IPS-15b (cell line): Measurements from ENCODE around the gene AREG.

Experiments
- H3K27me3 ChIP-seq: one replicate; pipeline ENCODE4 v1.6.1; 2013; ENCODE audit warnings: low read length; ENCODE audit not compliant: control insufficient read depth, insufficient read depth
- H3K36me3 ChIP-seq: one replicate; pipeline ENCODE4 v1.6.1; 2013; ENCODE audit warnings: low read length; ENCODE audit not compliant: control insufficient read depth, insufficient read depth
- H3K4me1 ChIP-seq: one replicate; pipeline ENCODE4 v1.6.1; 2013; ENCODE audit warnings: mild to moderate bottlenecking, low read length; ENCODE audit not compliant: control insufficient read depth, insufficient read depth
- H3K4me3 ChIP-seq: one replicate; pipeline ENCODE4 v1.5.1; 2013; ENCODE audit warnings: low read depth, low read length
- H3K9ac ChIP-seq: one replicate; pipeline ENCODE4 v1.6.1; 2013; ENCODE audit warnings: low read depth, mild to moderate bottlenecking, low read length
- H3K9me3 ChIP-seq: one replicate; pipeline ENCODE4 v1.6.1; 2013; ENCODE audit warnings: mild to moderate bottlenecking, low read length; ENCODE audit not compliant: control insufficient read depth, insufficient read depth

AREG gene

DNA sequence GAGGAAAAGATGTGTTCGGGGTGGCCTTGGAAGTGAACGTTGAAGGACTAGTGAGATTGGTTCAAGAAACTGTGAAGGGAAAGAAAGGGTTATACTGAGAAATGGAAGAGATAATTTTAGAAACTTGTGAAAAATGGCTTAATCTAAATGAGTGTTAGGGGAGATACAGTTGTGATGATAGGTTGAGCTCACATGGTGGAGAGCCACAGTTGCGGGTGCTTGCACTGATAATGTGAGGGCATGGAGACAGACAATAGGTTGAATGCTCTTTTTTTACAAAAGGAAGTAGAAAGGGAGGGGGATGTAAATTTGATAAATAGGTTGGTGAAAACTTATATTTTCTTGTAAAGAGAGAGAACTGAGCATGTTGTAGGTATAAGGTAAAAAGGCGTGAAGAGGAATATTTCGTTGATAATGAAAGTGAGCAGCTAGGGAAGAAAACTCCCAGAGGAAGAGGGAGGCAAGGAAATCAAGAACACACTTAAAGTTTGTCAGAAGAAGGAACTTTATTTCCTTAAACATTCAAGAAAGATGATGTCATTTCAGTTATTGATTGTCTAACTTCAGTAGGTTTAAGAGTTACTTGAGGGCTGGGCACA lies 8.2 kb downstream of the AREG start:
- H3K9me3 ChIP-seq: no peaks in the 10 kb centered on the region
- no peaks in the 10 kb centered on the region for H3K36me3 ChIP-seq
- no peak overlapping the region for H3K9ac ChIP-seq
- peaks cover 9% of the 10 kb centered on the region for H3K4me1 ChIP-seq
- no peak overlapping the region for H3K4me3 ChIP-seq
- H3K27me3 ChIP-seq: no peaks in the 10 kb centered on the region

GRCh38 chr4:74453829-74454742 lies 9.2 kb downstream of the AREG start:
- H3K27me3 ChIP-seq: no peaks in the 10 kb centered on the region
- no peak overlapping the region for H3K4me3 ChIP-seq
- peaks cover 9% of the 10 kb centered on the region for H3K4me1 ChIP-seq
- no peaks in the 10 kb centered on the region for H3K36me3 ChIP-seq
- no peaks in the 10 kb centered on the region for H3K9me3 ChIP-seq
- H3K9ac ChIP-seq: no peak overlapping the region

- H3K4me3 ChIP-seq: no peak overlapping the region
- no peaks in the 10 kb centered on the region for H3K36me3 ChIP-seq
- H3K9ac ChIP-seq: no peak overlapping the region
- no peaks in the 10 kb centered on the region for H3K9me3 ChIP-seq
- H3K4me1 ChIP-seq: peaks cover 9% of the 10 kb centered on the region
- no peaks in the 10 kb centered on the region for H3K27me3 ChIP-seq
Observed at GRCh38 chr4:74455361-74456055, 10.6 kb downstream of the AREG start.

- H3K4me3 ChIP-seq: no peak overlapping the region
- H3K9me3 ChIP-seq: no peaks in the 10 kb centered on the region
- no peaks in the 10 kb centered on the region for H3K27me3 ChIP-seq
- no peak overlapping the region for H3K9ac ChIP-seq
- no peaks in the 10 kb centered on the region for H3K36me3 ChIP-seq
- H3K4me1 ChIP-seq: peaks cover 3% of the 10 kb centered on the region
Observed at GRCh38 chr4:74456056-74456744, 11.3 kb downstream of the AREG start.

- Histone ChIP-seq H3K4me3 (no peak overlapping the region), H3K9ac (no peak overlapping the region), H3K9me3 (no peaks in the 10 kb centered on the region), H3K27me3 (no peaks in the 10 kb centered on the region), H3K4me1 (no peaks in the 10 kb centered on the region), H3K36me3 (no peaks in the 10 kb centered on the region)
Observed at GRCh38 chr4:74456849-74457395, 12.0 kb downstream of the AREG start.

DNA sequence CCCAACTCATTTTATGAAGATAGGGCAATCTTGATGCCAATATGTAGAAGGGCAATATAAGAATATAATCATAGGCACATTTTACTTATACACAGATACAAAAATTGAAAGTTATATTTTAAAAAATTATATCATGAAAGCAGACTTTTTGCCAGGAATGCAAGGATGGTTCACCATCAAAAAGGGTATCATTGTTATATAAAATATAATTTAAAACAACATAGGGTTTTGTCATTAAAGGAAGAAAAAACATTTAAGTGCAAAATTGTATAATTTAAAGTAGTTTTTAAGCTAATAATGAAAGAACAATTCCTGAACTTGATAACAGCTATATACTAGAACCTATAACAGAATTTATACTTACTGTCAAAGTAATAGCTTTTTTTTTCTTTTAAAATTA lies 15.9 kb downstream of the AREG start:
- Histone ChIP-seq H3K9me3 (no peaks in the 10 kb centered on the region), H3K9ac (no peak overlapping the region), H3K36me3 (no peaks in the 10 kb centered on the region), H3K27me3 (no peaks in the 10 kb centered on the region), H3K4me1 (no peaks in the 10 kb centered on the region), H3K4me3 (no peak overlapping the region)

DNA sequence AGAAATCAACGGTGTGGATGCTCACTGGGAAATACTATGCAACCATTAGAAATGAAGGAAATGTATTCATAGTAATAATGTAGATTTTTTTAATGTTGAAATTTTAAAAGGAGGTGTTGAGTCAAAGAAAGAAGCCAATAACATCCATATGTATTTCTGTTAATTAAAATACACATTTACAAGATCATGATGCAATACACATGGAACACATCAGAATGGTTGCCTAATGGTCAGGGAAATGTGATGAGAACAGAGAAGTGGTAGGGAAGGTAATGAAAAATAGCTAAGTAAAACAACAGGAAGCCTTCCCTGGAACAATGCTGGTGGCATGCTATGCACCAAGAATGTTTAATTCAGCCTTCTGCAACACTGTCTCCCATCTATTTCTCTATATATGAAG lies 18.2 kb downstream of the AREG start:
- Histone ChIP-seq H3K36me3 (no peaks in the 10 kb centered on the region), H3K9ac (no peak overlapping the region), H3K4me3 (no peak overlapping the region), H3K4me1 (no peaks in the 10 kb centered on the region), H3K27me3 (no peaks in the 10 kb centered on the region), H3K9me3 (no peaks in the 10 kb centered on the region)

DNA sequence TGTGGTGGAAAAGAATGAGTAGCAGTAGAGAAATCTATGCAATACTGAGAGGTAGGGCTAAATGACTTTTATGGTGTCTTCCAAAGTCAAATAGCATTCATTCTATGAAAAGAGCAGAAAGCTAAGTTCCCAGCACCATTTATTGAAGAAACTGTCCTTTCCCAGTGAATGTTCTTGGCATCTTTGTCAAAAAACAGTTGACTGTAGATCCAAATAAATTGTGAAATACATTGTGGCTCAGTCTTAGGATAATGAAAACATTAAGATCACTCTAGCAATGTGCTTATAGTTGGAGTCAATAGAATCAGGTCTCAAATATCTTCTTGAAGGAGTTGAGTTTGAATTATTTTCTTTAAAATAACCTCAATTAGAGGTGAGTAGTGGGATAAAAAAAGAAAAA lies 19.4 kb downstream of the AREG start:
- Histone ChIP-seq H3K4me1 (no peaks in the 10 kb centered on the region), H3K9me3 (no peaks in the 10 kb centered on the region), H3K27me3 (no peaks in the 10 kb centered on the region), H3K36me3 (no peaks in the 10 kb centered on the region), H3K4me3 (no peak overlapping the region), H3K9ac (no peak overlapping the region)

- H3K4me3 ChIP-seq: no peak overlapping the region
- H3K4me1 ChIP-seq: no peaks in the 10 kb centered on the region
- no peaks in the 10 kb centered on the region for H3K9me3 ChIP-seq
- no peaks in the 10 kb centered on the region for H3K27me3 ChIP-seq
- no peak overlapping the region for H3K9ac ChIP-seq
- no peaks in the 10 kb centered on the region for H3K36me3 ChIP-seq
Observed at GRCh38 chr4:74466242-74466641, 21.3 kb downstream of the AREG start.

DNA sequence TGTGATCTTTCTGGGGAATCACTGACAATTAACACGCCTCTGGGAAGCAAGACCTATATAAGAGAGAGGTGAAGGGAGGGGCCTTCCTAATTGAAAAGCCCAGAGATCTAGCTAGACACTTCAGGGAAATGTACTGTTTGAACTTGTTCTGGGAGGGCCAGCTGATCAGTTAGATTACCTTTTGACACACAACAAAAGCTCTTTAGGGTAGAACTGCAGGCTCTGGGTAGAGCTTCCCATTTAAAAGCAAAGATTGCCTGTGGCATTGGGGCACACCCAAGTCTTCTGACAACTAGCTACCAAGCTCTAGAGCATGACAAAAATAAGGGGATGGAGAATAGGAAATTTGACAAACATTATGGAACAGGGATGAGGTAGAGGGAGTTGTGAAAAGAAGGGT lies 26.3 kb downstream of the AREG start:
- Histone ChIP-seq H3K36me3 (no peaks in the 10 kb centered on the region), H3K27me3 (no peaks in the 10 kb centered on the region), H3K9ac (no peak overlapping the region), H3K9me3 (no peaks in the 10 kb centered on the region), H3K4me1 (no peaks in the 10 kb centered on the region), H3K4me3 (no peak overlapping the region)

GRCh38 chr4:74473155-74473811 lies 28.3 kb downstream of the AREG start:
- Histone ChIP-seq H3K4me1 (no peaks in the 10 kb centered on the region), H3K9ac (no peak overlapping the region), H3K9me3 (no peaks in the 10 kb centered on the region), H3K4me3 (no peak overlapping the region), H3K27me3 (no peaks in the 10 kb centered on the region), H3K36me3 (no peaks in the 10 kb centered on the region)
